Endothelial cell (in vitro differentiated cells): ENCODE measurements around the gene GALNT3. TPM values are rescaled to one million over a fixed set of nuclear protein-coding genes. Genes with fewer than 3 reads are reported as not detected.

Experiments
- DNase-seq: peaks from one replicate; pipeline ENCODE4 v3.0.0; 2021; ENCODE audit warnings: low spot score
- H3K27ac Mint-ChIP-seq: one replicate; pipeline ENCODE4 v1.8.0; 2021; ENCODE audit warnings: mixed read lengths, inconsistent platforms; ENCODE audit not compliant: unreplicated experiment
- H3K27me3 Mint-ChIP-seq: one replicate; pipeline ENCODE4 v1.8.0; 2021; ENCODE audit warnings: mild to moderate bottlenecking, moderate library complexity, mixed read lengths, inconsistent platforms; ENCODE audit not compliant: unreplicated experiment
- H3K36me3 Mint-ChIP-seq: one replicate; pipeline ENCODE4 v1.8.0; 2021; ENCODE audit warnings: mild to moderate bottlenecking, low read depth, mixed read lengths, inconsistent platforms; ENCODE audit not compliant: unreplicated experiment
- H3K4me1 Mint-ChIP-seq: one replicate; pipeline ENCODE4 v1.8.0; 2021; ENCODE audit warnings: mild to moderate bottlenecking, mixed read lengths, inconsistent platforms; ENCODE audit not compliant: unreplicated experiment
- H3K4me3 Mint-ChIP-seq: one replicate; pipeline ENCODE4 v1.8.0; 2021; ENCODE audit warnings: mild to moderate bottlenecking, mixed read lengths, inconsistent platforms; ENCODE audit not compliant: unreplicated experiment
- H3K9me3 Mint-ChIP-seq: one replicate; pipeline ENCODE4 v1.8.0; 2021; ENCODE audit warnings: mixed read lengths, inconsistent platforms; ENCODE audit not compliant: unreplicated experiment
- CTCF ChIP-seq: fragments of 200-600 bp; sonication (generic); IDR thresholded peaks from one replicate; pipeline ENCODE4 v1.5.0; 2021; ENCODE audit warnings: antibody characterized with exemption; ENCODE audit not compliant: unreplicated experiment
- total RNA-seq: library from RNA; stranded (reverse); fragmentation: NEBNext Ultra II Directional; extraction: Animal tissue kit (Norgen Biotek cat#: 25700); gene quantifications from one replicate; pipeline ENCODE4 v1.2.1, GENCODE V29; 2021; ENCODE audit not compliant: unreplicated experiment

The GALNT3 gene
- total RNA-seq, 1 donor from 2014 or later: 3.6 TPM

- no peaks in the 10 kb centered on the region for H3K27me3 Mint-ChIP-seq
- H3K9me3 Mint-ChIP-seq: no peaks in the 10 kb centered on the region
- H3K4me1 Mint-ChIP-seq: peaks cover 7% of the 10 kb centered on the region
- TF ChIP-seq CTCF: no peak
- no peak overlapping the region for H3K4me3 Mint-ChIP-seq
- no peak overlapping the region for H3K27ac Mint-ChIP-seq
- no peaks in the 10 kb centered on the region for H3K36me3 Mint-ChIP-seq
- DNase-seq: peak; percentile 32
Measured at GRCh38 chr2:165698444-165698884, 95.6 kb downstream of the GALNT3 start.

GRCh38 chr2:165697748-165698443 is 96.2 kb downstream of the GALNT3 start:
- no peaks in the 10 kb centered on the region for H3K9me3 Mint-ChIP-seq
- peaks cover 7% of the 10 kb centered on the region for H3K4me1 Mint-ChIP-seq
- H3K27ac Mint-ChIP-seq: no peak overlapping the region
- H3K4me3 Mint-ChIP-seq: no peak overlapping the region
- no peak for TF ChIP-seq CTCF
- no peak for DNase-seq
- no peaks in the 10 kb centered on the region for H3K27me3 Mint-ChIP-seq
- no peaks in the 10 kb centered on the region for H3K36me3 Mint-ChIP-seq

Other genes with a start within 250 kb of the GALNT3 start
- gene TTC21B, start 159.5 kb upstream of the GALNT3 start, total RNA-seq: 101 TPM